ENCODE results near the gene SNRPB2. TPM values are rescaled to one million over a fixed set of nuclear protein-coding genes. Genes with fewer than 3 reads are reported as not detected.

The SNRPB2 gene
- polyA plus RNA-seq, 1 donor (not counting 4 experiments of a cell fraction or from before 2014, with no cell fraction given) = 75.8 TPM

- no peaks in the 10 kb centered on the region for H3K4me1 ChIP-seq (ENCODE audit: control insufficient read depth, extremely low read depth, insufficient read depth, low read length)
- FAIRE-seq (no peak), DNase-seq (ENCODE audit: low read depth, low spot score) (no peak)
- no peak overlapping the region for H3K27ac ChIP-seq (ENCODE audit: control insufficient read depth, insufficient read depth, low read length)
- H3K9me3 ChIP-seq (ENCODE audit: control insufficient read depth, low read depth, low read length) = no peaks in the 10 kb centered on the region
- no peak overlapping the region for H3K4me2 ChIP-seq (ENCODE audit: control insufficient read depth, extremely low read depth, insufficient read depth, low read depth, low read length)
- no peak overlapping the region for H3K9ac ChIP-seq (ENCODE audit: control insufficient read depth, extremely low read depth, insufficient read depth, low read length)
- no peaks in the 10 kb centered on the region for H3K9me1 ChIP-seq (ENCODE audit: control insufficient read depth, extremely low read depth, insufficient read depth, low read length)
- H2AFZ ChIP-seq (ENCODE audit: control insufficient read depth, low read length) = no peak overlapping the region
- no peak for TF ChIP-seq EZH2 (IDR thresholded peaks at IDR 0.05; ENCODE audit: low read length)
- no peak for TF ChIP-seq CTCF (optimal IDR thresholded peaks at IDR 0.05 in 1 of 3, IDR thresholded peaks at IDR 0.05 in 1 of 3, conservative IDR thresholded peaks at IDR 0.05 in 1 of 3; ENCODE audit: extremely low read depth in 1 of 3, insufficient read depth in 2 of 3, low read length in 3 of 3)
- H4K20me1 ChIP-seq (ENCODE audit: control insufficient read depth, extremely low read depth, insufficient read depth, low read length) = no peaks in the 10 kb centered on the region
- H3K79me2 ChIP-seq (ENCODE audit: control insufficient read depth, insufficient read depth, low read length) = no peaks in the 10 kb centered on the region
- no peaks in the 10 kb centered on the region for H3K36me3 ChIP-seq (ENCODE audit: control insufficient read depth in 2 of 2, extremely low read depth in 1 of 2, insufficient read depth in 2 of 2, low read length in 2 of 2)
- dilution Hi-C loops (cut with MboI; ENCODE audit: extremely low pct_ligation_motif_present, low sequenced_read_pairs) = no loop called here
- no peaks in the 10 kb centered on the region for H3K27me3 ChIP-seq (ENCODE audit: control insufficient read depth, extremely low read depth, insufficient read depth, low read length)
- H3K4me3 ChIP-seq (ENCODE audit: control insufficient read depth in 2 of 3, extremely low read depth in 1 of 3, insufficient read depth in 2 of 3, low read depth in 1 of 3, low read length in 3 of 3) = no peak overlapping the region
Observed at GRCh38 chr20:16711661-16712258, 18.1 kb upstream of the SNRPB2 start.

GRCh38 chr20:16712511-16712947 is 17.3 kb upstream of the SNRPB2 start:
- no peak overlapping the region for H3K4me2 ChIP-seq (ENCODE audit: control insufficient read depth, extremely low read depth, insufficient read depth, low read depth, low read length)
- H3K27ac ChIP-seq (ENCODE audit: control insufficient read depth, insufficient read depth, low read length) = no peak overlapping the region
- H3K9me1 ChIP-seq (ENCODE audit: control insufficient read depth, extremely low read depth, insufficient read depth, low read length) = no peaks in the 10 kb centered on the region
- no peaks in the 10 kb centered on the region for H3K9me3 ChIP-seq (ENCODE audit: control insufficient read depth, low read depth, low read length)
- no peaks in the 10 kb centered on the region for H3K79me2 ChIP-seq (ENCODE audit: control insufficient read depth, insufficient read depth, low read length)
- H2AFZ ChIP-seq (ENCODE audit: control insufficient read depth, low read length) = no peak overlapping the region
- DNase-seq (ENCODE audit: low read depth, low spot score) (no peak), FAIRE-seq (no peak)
- no peaks in the 10 kb centered on the region for H3K4me1 ChIP-seq (ENCODE audit: control insufficient read depth, extremely low read depth, insufficient read depth, low read length)
- no peaks in the 10 kb centered on the region for H4K20me1 ChIP-seq (ENCODE audit: control insufficient read depth, extremely low read depth, insufficient read depth, low read length)
- no peak overlapping the region for H3K9ac ChIP-seq (ENCODE audit: control insufficient read depth, extremely low read depth, insufficient read depth, low read length)
- no peaks in the 10 kb centered on the region for H3K27me3 ChIP-seq (ENCODE audit: control insufficient read depth, extremely low read depth, insufficient read depth, low read length)
- dilution Hi-C loops (cut with MboI; ENCODE audit: extremely low pct_ligation_motif_present, low sequenced_read_pairs) = no loop called here
- H3K4me3 ChIP-seq (ENCODE audit: control insufficient read depth in 2 of 3, extremely low read depth in 1 of 3, insufficient read depth in 2 of 3, low read depth in 1 of 3, low read length in 3 of 3) = no peak overlapping the region
- H3K36me3 ChIP-seq (ENCODE audit: control insufficient read depth in 2 of 2, extremely low read depth in 1 of 2, insufficient read depth in 2 of 2, low read length in 2 of 2) = no peaks in the 10 kb centered on the region
- TF ChIP-seq EZH2 (IDR thresholded peaks at IDR 0.05; ENCODE audit: low read length) = no peak
- no peak for TF ChIP-seq CTCF (optimal IDR thresholded peaks at IDR 0.05 in 1 of 3, IDR thresholded peaks at IDR 0.05 in 1 of 3, conservative IDR thresholded peaks at IDR 0.05 in 1 of 3; ENCODE audit: extremely low read depth in 1 of 3, insufficient read depth in 2 of 3, low read length in 3 of 3)

Measured in keratinocyte (primary cell).